Right lobe of liver (tissue), 4 donors: ENCODE measurements around the gene AKT3.

ENCODE experiments used
- CTCF ChIP-seq, 4 donors: fragments of 200-600 bp in 3 of 4; fragments of 450-650 bp in 1 of 4; IDR thresholded peaks; one replicate each; pipeline versions ENCODE4 v1.5.1 to v1.8.0; 2016 to 2022; ENCODE audit warnings: antibody characterized with exemption in 4 of 4, mild to moderate bottlenecking in 2 of 4
- POLR2A ChIP-seq: fragments of 450-650 bp; IDR thresholded peaks from one replicate; pipeline ENCODE4 v1.6.1; 2017; ENCODE audit warnings: antibody characterized with exemption, mild to moderate bottlenecking
- donor health status: DM: no; HTN: no; CAD: no.
- donor health status: DM: no; HTN: no; CAD: no.
- donor health status: DM: no; HTN: yes; CAD: no.

GRCh38 chr1:243507672-243508302 lies 342.3 kb downstream of the AKT3 start:
- TF ChIP-seq CTCF (IDR thresholded peaks at IDR 0.05) (no peak), POLR2A (no peak)
